ENCODE results near the gene NARS2.

NARS2 gene

GRCh38 chr11:78403781-78404180 lies 170.9 kb downstream of the NARS2 start:
- no peak for DNase-seq

- no peak for DNase-seq
Measured at GRCh38 chr11:78402847-78403246, 171.8 kb downstream of the NARS2 start.

- DNase-seq: no peak
Measured at GRCh38 chr11:78400702-78401101, 174.0 kb downstream of the NARS2 start.

GRCh38 chr11:78400116-78400515 lies 174.5 kb downstream of the NARS2 start:
- no peak for DNase-seq

DNA sequence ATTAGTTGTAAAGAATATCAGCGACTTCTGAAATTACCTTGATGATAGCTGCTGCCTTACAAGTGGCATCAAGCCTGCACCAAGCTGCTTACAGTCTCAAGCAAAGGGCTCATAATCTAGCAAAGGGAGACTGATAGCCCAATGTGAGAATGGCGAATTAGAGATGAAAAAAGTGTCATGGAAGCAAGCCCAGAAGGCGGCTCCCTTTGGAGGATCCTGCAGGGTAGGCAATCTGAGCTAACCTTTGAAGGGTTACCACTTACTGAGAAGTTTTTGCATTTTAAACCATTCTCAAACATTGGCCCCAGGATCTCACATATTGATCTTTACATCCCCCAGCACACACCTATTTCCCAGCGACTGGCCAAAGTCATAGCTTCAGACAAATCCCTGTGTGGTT lies 175.5 kb downstream of the NARS2 start:
- DNase-seq: no peak

DNA sequence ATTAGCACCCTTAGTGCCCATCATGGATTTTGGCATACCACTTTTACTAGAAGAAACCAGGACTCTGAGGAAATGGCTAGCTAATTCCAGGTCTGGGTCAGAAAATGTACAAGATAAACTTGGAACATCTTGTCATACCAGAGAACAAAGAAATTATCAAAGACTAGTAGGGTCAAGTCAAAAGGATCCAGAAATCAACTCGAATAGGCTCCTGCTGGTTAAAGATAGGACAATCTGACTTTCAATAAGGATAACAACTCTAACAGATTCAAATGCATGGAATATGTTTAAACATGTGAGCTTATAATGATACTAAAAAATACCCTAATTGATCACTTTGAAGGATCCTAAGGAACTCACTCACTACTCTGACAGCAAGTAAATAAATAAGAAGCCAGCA lies 175.9 kb downstream of the NARS2 start:
- no peak for DNase-seq

GRCh38 chr11:78397398-78397797 lies 177.3 kb downstream of the NARS2 start:
- DNase-seq: no peak

DNA sequence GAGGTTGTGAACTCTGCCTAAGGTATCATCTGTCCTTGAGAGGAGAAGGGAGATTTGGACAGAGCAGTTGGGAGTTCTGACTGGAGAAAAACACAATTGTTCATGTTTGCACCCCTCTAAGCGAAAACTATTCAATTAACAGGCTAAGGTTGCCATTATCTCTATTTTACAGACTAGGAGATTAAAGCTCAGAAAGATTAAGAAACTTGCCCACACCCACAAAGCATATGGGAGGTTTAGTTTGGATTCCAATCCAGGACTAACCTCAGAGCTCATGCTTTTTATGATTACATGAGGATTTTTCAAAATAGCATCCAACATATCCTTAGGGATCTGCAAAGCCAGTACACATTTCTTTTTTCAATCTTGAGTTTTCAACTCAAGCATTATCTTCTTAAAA lies 179.1 kb downstream of the NARS2 start:
- no peak for DNase-seq

DNA sequence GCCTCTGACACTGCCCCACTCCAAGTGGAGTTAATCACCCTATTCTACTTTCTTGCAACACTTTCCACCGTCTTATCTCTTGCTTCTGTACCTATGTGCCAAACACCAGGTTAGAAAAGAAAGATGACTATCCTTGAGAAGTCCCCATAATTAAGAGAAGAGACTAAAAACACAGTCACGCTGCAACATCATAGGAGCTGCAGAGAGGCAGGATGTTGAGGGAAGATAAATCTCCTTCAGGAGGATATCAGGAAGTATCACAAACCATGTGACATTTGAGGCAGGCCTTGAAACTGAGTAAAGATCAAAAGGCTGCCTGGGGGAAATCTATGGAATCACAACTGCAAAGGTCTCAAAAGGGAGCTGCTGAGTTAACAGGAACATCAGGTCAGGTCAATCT lies 181.8 kb downstream of the NARS2 start:
- DNase-seq: no peak

- DNase-seq: no peak
Measured at GRCh38 chr11:78391424-78391823, 183.2 kb downstream of the NARS2 start.

GRCh38 chr11:78390809-78391208 lies 183.9 kb downstream of the NARS2 start:
- no peak for DNase-seq

GRCh38 chr11:78386215-78386941 lies 188.3 kb downstream of the NARS2 start:
- no peak for DNase-seq

Data from activated CD8-positive, alpha-beta memory T cell treated with anti-CD3 and anti-CD28 coated beads for 24 hours (primary cell).